Measurements from ENCODE around the gene RGS8.

Gene RGS8

DNA sequence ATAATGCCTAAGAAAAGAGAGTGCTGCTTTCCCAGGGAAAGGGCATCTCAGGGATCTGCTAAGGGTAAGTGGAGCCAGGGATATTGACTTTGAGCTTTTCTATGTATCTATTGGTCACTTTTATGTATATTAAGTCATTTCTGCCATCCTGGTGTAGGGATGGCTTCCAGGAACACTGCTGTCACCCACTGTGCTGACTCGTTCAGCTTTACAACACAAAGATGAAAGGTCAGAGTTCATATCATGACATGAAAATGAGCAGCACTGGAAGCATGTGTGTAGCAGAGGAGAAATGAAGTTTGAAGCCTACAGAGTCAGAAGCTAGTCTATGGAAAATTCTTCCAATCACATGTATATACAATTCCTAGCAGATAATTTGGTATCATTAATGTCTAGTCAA is 37.1 kb upstream of the RGS8 start:
- TF ChIP-seq, protein P1, sequence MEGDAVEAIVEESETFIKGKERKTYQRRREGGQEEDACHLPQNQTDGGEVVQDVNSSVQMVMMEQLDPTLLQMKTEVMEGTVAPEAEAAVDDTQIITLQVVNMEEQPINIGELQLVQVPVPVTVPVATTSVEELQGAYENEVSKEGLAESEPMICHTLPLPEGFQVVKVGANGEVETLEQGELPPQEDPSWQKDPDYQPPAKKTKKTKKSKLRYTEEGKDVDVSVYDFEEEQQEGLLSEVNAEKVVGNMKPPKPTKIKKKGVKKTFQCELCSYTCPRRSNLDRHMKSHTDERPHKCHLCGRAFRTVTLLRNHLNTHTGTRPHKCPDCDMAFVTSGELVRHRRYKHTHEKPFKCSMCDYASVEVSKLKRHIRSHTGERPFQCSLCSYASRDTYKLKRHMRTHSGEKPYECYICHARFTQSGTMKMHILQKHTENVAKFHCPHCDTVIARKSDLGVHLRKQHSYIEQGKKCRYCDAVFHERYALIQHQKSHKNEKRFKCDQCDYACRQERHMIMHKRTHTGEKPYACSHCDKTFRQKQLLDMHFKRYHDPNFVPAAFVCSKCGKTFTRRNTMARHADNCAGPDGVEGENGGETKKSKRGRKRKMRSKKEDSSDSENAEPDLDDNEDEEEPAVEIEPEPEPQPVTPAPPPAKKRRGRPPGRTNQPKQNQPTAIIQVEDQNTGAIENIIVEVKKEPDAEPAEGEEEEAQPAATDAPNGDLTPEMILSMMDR (IDR thresholded peaks at IDR 0.05; ENCODE audit: low read depth, low read length): no peak
- no peak for DNase-seq (ENCODE audit: extremely low read depth, low read depth)

DNA sequence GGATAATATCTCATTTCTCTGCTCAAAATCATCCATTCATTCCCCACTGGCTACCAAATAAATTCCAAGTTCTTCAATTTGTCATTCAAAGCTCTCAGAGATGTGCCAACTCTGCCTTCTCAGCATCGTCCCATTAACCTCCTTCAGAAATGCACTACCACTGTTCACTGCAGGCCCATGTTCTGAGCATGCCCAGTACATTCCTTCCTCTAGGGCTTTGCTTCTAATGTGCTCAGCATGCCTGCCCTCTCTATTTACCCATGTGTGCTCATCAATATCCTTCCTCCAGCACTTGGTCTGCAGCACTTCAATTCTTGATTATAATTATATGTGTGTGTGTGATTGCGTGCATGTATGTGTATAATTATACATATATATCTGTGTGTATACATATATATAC is 36.1 kb upstream of the RGS8 start:
- TF ChIP-seq, protein P1 (IDR thresholded peaks at IDR 0.05; ENCODE audit: low read depth, low read length): peak; percentile 22
- no peak for DNase-seq (ENCODE audit: extremely low read depth, low read depth)

DNA sequence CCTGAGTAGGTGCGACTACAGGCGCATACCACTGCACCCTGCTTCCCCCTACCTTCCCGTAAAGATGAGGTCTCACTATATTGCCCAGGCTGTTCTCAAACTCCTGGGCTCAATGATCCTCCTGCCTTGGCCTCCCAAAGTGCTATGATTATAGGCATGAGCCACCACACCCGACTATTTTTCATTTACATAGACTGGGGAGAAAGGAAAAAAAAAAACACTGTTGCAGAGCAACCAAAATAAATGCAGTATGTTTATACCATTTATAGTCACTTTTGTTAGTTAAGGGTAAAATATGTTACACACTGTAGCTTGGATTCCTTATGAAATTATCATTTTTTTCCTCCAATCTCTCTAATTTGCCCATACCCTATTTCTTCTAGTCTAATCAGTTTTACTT is 35.2 kb upstream of the RGS8 start:
- TF ChIP-seq, protein P1 (IDR thresholded peaks at IDR 0.05; ENCODE audit: low read depth, low read length): no peak
- no peak for DNase-seq (ENCODE audit: extremely low read depth, low read depth)

DNA sequence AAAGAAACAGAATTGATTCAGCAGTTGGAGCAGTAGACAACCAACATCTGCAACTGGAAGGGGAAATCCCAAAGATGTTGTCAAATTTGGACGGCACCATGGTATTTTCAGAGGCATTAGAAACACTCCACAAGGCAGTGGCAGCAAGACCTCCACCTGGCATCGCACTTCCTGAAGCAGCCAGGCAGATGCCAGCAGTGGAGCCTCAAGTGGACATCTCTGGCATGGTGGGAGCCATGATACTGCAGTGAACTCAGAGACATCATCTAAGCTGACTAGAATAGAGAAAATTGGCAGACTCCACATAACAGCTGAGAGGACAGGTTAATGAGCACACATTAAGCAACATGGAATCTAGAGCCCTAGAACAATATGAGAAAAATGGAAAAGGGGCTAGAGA is 33.9 kb upstream of the RGS8 start:
- TF ChIP-seq, protein P1 (IDR thresholded peaks at IDR 0.05; ENCODE audit: low read depth, low read length): no peak
- DNase-seq (ENCODE audit: extremely low read depth, low read depth): no peak

DNA sequence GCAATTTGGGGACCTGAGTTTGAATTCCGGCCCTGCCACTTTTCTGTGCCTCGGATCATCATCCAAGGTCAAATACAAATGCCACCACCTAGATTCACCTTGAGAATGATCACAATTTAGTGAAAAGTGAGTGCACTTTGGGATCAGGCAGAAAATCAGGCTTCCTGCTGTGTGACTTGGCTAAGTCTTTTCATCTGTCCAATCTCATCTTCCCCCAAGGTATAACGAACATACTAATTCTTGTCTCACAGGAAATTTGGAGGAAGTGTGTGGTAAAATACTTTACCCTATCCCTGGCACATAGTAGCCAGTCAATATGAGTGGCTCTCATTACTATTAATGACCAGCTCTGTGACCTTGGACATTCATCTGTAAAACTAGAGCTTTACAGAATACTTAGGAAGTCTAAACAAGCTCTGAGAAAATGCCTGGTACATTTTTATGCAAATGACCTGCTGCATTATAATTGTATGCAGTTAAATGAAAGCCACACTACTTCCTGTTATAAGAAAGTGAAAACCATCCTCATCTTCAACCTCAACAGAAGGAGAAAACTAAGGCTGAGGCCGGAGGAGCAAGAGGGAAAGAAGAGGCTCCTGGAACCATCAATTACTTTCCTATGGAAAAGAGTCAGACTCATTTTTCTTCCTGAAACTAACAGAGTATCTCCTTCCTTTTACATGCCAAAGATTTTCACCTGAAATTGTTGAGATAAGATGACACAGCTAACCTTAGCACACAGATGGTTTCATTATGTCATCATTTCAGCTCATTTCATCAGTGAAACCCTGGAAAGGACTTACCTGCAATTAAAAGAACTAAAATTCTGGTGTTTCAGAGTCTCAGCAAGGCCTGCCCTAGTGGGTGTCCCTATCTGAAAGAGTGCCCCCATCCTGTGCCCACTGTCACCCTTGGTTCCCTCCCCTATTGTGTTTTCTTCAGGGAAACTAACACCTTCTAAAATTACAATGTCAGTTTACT is 32.6 kb upstream of the RGS8 start:
- TF ChIP-seq, protein P1 (IDR thresholded peaks at IDR 0.05; ENCODE audit: low read depth, low read length): no peak
- DNase-seq (ENCODE audit: extremely low read depth, low read depth): no peak

DNA sequence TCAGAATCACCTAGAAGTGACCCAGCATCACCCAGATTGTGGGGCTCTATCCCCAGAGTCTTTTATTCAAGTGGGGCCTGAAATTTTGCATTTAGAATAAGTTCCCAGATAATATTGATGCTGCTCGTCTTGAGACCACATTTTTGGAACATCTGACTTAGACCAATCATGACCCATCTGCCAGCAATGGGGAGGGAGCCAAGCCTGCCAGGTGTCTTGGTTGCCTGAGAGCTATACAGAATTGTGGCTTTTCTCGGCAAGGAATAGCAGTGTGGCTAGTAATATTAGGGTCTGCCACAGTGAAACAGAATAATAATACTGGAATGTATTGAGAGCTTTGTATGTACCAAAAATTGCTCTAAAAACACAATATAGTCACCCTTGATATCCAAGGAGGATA is 31.1 kb upstream of the RGS8 start:
- DNase-seq (ENCODE audit: extremely low read depth, low read depth): no peak
- TF ChIP-seq, protein P1 (IDR thresholded peaks at IDR 0.05; ENCODE audit: low read depth, low read length): no peak

DNA sequence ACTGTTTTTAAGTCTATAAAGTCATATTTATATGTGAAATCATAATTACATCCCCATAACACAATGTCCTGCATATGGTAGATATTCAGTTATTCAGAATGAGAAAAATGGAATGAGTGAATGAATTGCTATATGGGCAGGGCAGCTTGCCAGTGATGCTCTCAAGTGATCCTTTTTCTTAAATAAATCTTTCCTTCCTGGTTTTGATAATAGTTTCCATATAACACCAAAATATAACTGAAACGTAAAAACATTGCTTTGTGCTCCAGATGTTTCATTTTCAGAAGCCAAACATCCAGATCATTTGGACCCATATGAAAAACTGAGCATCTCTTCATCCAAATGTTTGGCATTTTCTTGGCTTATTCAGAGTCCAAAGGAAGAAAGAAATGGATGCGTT is 30.2 kb upstream of the RGS8 start:
- no peak for DNase-seq (ENCODE audit: extremely low read depth, low read depth)
- TF ChIP-seq, protein P1 (IDR thresholded peaks at IDR 0.05; ENCODE audit: low read depth, low read length): no peak
